ENCODE measurements around the gene ULK2. TPM values are rescaled to one million over a fixed set of nuclear protein-coding genes. Genes with fewer than 3 reads are reported as not detected.

ULK2 gene
- total RNA-seq, 1 donor from 2014 or later: 15.7 TPM

- H3K4me3 Mint-ChIP-seq (ENCODE audit: unreplicated experiment): no peak overlapping the region
- no peaks in the 10 kb centered on the region for H3K4me1 Mint-ChIP-seq (ENCODE audit: unreplicated experiment)
- H3K36me3 Mint-ChIP-seq (ENCODE audit: low read depth, unreplicated experiment): peaks cover 12% of the 10 kb centered on the region
- no peak overlapping the region for H3K27ac Mint-ChIP-seq (ENCODE audit: unreplicated experiment)
- H3K9me3 Mint-ChIP-seq (ENCODE audit: unreplicated experiment): no peaks in the 10 kb centered on the region
- TF ChIP-seq CTCF (IDR thresholded peaks at IDR 0.05; ENCODE audit: unreplicated experiment): no peak
- peaks cover 4% of the 10 kb centered on the region for H3K27me3 Mint-ChIP-seq (ENCODE audit: unreplicated experiment)
- no peak for DNase-seq (ENCODE audit: low spot score)
These were observed 37.2 kb upstream of the ULK2 start for GRCh38 chr17:19904924-19905323.

- Mint-ChIP-seq H3K4me3 (ENCODE audit: unreplicated experiment) (no peak overlapping the region), H3K27me3 (ENCODE audit: unreplicated experiment) (peaks cover 4% of the 10 kb centered on the region), H3K9me3 (ENCODE audit: unreplicated experiment) (no peaks in the 10 kb centered on the region), H3K36me3 (ENCODE audit: low read depth, unreplicated experiment) (peaks cover 11% of the 10 kb centered on the region), H3K27ac (ENCODE audit: unreplicated experiment) (no peak overlapping the region), H3K4me1 (ENCODE audit: unreplicated experiment) (no peaks in the 10 kb centered on the region)
- no peak for DNase-seq (ENCODE audit: low spot score)
- no peak for TF ChIP-seq CTCF (IDR thresholded peaks at IDR 0.05; ENCODE audit: unreplicated experiment)
These were observed 36.7 kb upstream of the ULK2 start for GRCh38 chr17:19904412-19904811.

GRCh38 chr17:19900809-19901208, 33.1 kb upstream of the ULK2 start:
- Mint-ChIP-seq H3K9me3 (ENCODE audit: unreplicated experiment) (no peaks in the 10 kb centered on the region), H3K4me1 (ENCODE audit: unreplicated experiment) (no peaks in the 10 kb centered on the region), H3K36me3 (ENCODE audit: low read depth, unreplicated experiment) (peaks cover 4% of the 10 kb centered on the region), H3K27me3 (ENCODE audit: unreplicated experiment) (peaks cover 1% of the 10 kb centered on the region), H3K27ac (ENCODE audit: unreplicated experiment) (no peak overlapping the region), H3K4me3 (ENCODE audit: unreplicated experiment) (no peak overlapping the region)
- TF ChIP-seq CTCF (IDR thresholded peaks at IDR 0.05; ENCODE audit: unreplicated experiment): no peak
- no peak for DNase-seq (ENCODE audit: low spot score)

GRCh38 chr17:19897903-19898302, 30.2 kb upstream of the ULK2 start:
- no peak overlapping the region for H3K27ac Mint-ChIP-seq (ENCODE audit: unreplicated experiment)

More at GRCh38 chr17:19897903-19898302, 30.2 kb upstream of the ULK2 start:
- no peaks in the 10 kb centered on the region for H3K4me1 Mint-ChIP-seq (ENCODE audit: unreplicated experiment)
- no peak for DNase-seq (ENCODE audit: low spot score)
- H3K36me3 Mint-ChIP-seq (ENCODE audit: low read depth, unreplicated experiment): no peaks in the 10 kb centered on the region
- H3K27me3 Mint-ChIP-seq (ENCODE audit: unreplicated experiment): no peaks in the 10 kb centered on the region
- no peaks in the 10 kb centered on the region for H3K9me3 Mint-ChIP-seq (ENCODE audit: unreplicated experiment)
- no peak for TF ChIP-seq CTCF (IDR thresholded peaks at IDR 0.05; ENCODE audit: unreplicated experiment)
- H3K4me3 Mint-ChIP-seq (ENCODE audit: unreplicated experiment): no peak overlapping the region

Measured in endothelial cell (in vitro differentiated cells).